KMS-11 (cell line): ENCODE data around the gene TPST1.

Source experiments
- H2AFZ ChIP-seq: fragments of 200-600 bp; sonication (generic); 2 replicates; pipeline ENCODE4 v1.6.1; 2016; ENCODE audit warnings: antibody characterized with exemption, mixed run types, low read depth
- H3K27ac ChIP-seq: fragments of 200-600 bp; sonication (generic); 2 replicates; pipeline ENCODE4 v1.6.1; 2016; ENCODE audit warnings: mild to moderate bottlenecking, mixed run types
- H3K27me3 ChIP-seq: fragments of 200-600 bp; sonication (generic); 2 replicates; pipeline ENCODE4 v1.6.1; 2017; ENCODE audit warnings: mild to moderate bottlenecking, low read depth, mixed run types, moderate library complexity; ENCODE audit not compliant: insufficient read depth
- H3K36me3 ChIP-seq: fragments of 200-600 bp; sonication (generic); 2 replicates; pipeline ENCODE4 v1.6.1; 2017; ENCODE audit warnings: mild to moderate bottlenecking, mixed run types; ENCODE audit not compliant: insufficient read depth
- H3K4me1 ChIP-seq: fragments of 200-600 bp; sonication (generic); 2 replicates; pipeline ENCODE4 v1.6.1; 2016; ENCODE audit warnings: mild to moderate bottlenecking, low read depth, mixed run types; ENCODE audit not compliant: poor library complexity, severe bottlenecking
- H3K4me2 ChIP-seq: fragments of 200-600 bp; sonication (generic); 2 replicates; pipeline ENCODE4 v1.7.0; 2016; ENCODE audit warnings: mild to moderate bottlenecking, mixed run types
- H3K4me3 ChIP-seq: fragments of 200-600 bp; sonication (generic); IDR thresholded peaks from 2 replicates; pipeline ENCODE4 v1.6.1; 2017; ENCODE audit warnings: low read depth, low read length, mixed read lengths; ENCODE audit not compliant: insufficient read depth
- H3K79me2 ChIP-seq: fragments of 200-600 bp; sonication (generic); 2 replicates; pipeline ENCODE4 v1.6.1; 2016; ENCODE audit warnings: low read depth, mixed run types; ENCODE audit not compliant: insufficient read depth
- H3K9ac ChIP-seq: fragments of 200-600 bp; sonication (generic); 2 replicates; pipeline ENCODE4 v1.6.1; 2016; ENCODE audit warnings: mild to moderate bottlenecking, mixed run types
- H4K20me1 ChIP-seq: fragments of 200-600 bp; sonication (generic); 2 replicates; pipeline ENCODE4 v1.6.1; 2016; ENCODE audit warnings: mild to moderate bottlenecking, mixed run types; ENCODE audit not compliant: insufficient read depth
- TF ChIP-seq, protein P1 (sequence below): fragments of 200-600 bp; sonication (generic); conservative IDR thresholded peaks from 2 replicates; pipeline ENCODE4 v1.6.1; 2017; ENCODE audit warnings: low read depth, mild to moderate bottlenecking, antibody characterized with exemption, low read length, moderate library complexity, mixed read lengths

The TPST1 gene

DNA sequence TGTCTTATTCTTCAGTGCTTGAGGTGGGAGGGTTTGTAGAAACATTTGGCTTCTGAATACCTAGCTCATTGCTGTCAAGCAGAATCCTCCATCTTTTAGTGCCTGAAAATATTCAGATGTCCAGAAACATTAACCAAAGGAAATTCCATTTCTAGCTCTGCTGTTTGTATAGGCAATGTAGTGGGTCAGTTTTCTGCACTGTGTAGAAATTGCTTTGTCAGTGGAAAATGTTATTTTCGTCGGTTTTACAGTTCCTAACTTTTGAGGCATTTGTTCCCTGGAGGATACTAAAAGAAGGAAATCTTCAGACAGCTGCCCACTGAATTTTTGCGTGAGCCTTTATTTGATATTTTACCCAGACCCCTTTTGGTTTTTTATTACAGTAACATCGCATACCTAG, 143.4 kb downstream of the TPST1 start:
- H3K4me1 ChIP-seq = peaks cover 57% of the 10 kb centered on the region
- H4K20me1 ChIP-seq = no peaks in the 10 kb centered on the region
- H3K79me2 ChIP-seq = peaks cover 32% of the 10 kb centered on the region; the same call in 1 of the 2 replicates
- H3K27me3 ChIP-seq = no peaks in the 10 kb centered on the region
- H3K9ac ChIP-seq = no peak overlapping the region
- H3K27ac ChIP-seq = no peak overlapping the region
- H3K4me3 ChIP-seq = no peak overlapping the region
- no peak overlapping the region for H3K4me2 ChIP-seq
- no peak overlapping the region for H2AFZ ChIP-seq
- H3K36me3 ChIP-seq = no peaks in the 10 kb centered on the region
- TF ChIP-seq, protein P1, sequence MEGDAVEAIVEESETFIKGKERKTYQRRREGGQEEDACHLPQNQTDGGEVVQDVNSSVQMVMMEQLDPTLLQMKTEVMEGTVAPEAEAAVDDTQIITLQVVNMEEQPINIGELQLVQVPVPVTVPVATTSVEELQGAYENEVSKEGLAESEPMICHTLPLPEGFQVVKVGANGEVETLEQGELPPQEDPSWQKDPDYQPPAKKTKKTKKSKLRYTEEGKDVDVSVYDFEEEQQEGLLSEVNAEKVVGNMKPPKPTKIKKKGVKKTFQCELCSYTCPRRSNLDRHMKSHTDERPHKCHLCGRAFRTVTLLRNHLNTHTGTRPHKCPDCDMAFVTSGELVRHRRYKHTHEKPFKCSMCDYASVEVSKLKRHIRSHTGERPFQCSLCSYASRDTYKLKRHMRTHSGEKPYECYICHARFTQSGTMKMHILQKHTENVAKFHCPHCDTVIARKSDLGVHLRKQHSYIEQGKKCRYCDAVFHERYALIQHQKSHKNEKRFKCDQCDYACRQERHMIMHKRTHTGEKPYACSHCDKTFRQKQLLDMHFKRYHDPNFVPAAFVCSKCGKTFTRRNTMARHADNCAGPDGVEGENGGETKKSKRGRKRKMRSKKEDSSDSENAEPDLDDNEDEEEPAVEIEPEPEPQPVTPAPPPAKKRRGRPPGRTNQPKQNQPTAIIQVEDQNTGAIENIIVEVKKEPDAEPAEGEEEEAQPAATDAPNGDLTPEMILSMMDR = no peak

GRCh38 chr7:66348959-66349358, 143.8 kb downstream of the TPST1 start:
- H2AFZ ChIP-seq = no peak overlapping the region
- no peaks in the 10 kb centered on the region for H3K27me3 ChIP-seq
- peaks cover 53% of the 10 kb centered on the region for H3K4me1 ChIP-seq
- H3K27ac ChIP-seq = no peak overlapping the region
- H3K4me3 ChIP-seq = no peak overlapping the region
- H3K36me3 ChIP-seq = no peaks in the 10 kb centered on the region
- TF ChIP-seq, protein P1 = no peak
- peaks cover 32% of the 10 kb centered on the region; the same call in 1 of the 2 replicates for H3K79me2 ChIP-seq
- no peak overlapping the region for H3K9ac ChIP-seq
- H4K20me1 ChIP-seq = no peaks in the 10 kb centered on the region
- H3K4me2 ChIP-seq = no peak overlapping the region

DNA sequence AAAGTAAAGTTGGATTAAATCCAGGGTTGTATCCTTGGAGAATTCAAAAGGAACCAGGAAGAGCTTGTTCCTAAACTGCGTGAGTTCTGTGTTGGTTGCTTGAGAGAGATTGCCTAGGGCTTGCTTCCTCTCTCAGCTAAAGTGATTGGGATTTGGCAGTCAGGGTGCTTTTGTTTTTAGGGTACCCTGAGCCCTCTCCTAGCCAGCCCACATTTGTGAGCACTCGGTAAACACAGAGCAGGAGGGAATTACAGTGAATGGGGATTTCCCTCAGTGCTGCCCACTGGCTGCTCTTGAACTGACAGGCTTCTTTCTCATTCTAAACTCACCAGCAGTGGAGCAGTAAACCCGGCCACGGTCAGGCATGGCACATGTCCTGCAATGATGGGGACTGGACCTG, 146.9 kb downstream of the TPST1 start:
- Histone ChIP-seq H4K20me1 (no peaks in the 10 kb centered on the region), H3K79me2 (peaks cover 24% of the 10 kb centered on the region; the same call in 1 of the 2 replicates), H3K27ac (no peak overlapping the region), H3K36me3 (no peaks in the 10 kb centered on the region), H3K4me3 (no peak overlapping the region), H3K4me1 (peaks cover 27% of the 10 kb centered on the region), H3K27me3 (no peaks in the 10 kb centered on the region), H3K9ac (no peak overlapping the region), H2AFZ (no peak overlapping the region), H3K4me2 (no peak overlapping the region)
- TF ChIP-seq, protein P1 = no peak

- Histone ChIP-seq H3K27me3 (no peaks in the 10 kb centered on the region), H3K4me1 (peaks cover 27% of the 10 kb centered on the region), H3K4me3 (no peak overlapping the region), H3K4me2 (no peak overlapping the region), H3K79me2 (peaks cover 12% of the 10 kb centered on the region; the same call in 1 of the 2 replicates), H3K9ac (no peak overlapping the region), H3K36me3 (no peaks in the 10 kb centered on the region), H2AFZ (no peak overlapping the region), H4K20me1 (no peaks in the 10 kb centered on the region), H3K27ac (no peak overlapping the region)
- TF ChIP-seq, protein P1 = no peak
Observed at GRCh38 chr7:66353547-66353946, 148.4 kb downstream of the TPST1 start.

GRCh38 chr7:66355756-66356155, 150.6 kb downstream of the TPST1 start:
- H3K36me3 ChIP-seq = no peaks in the 10 kb centered on the region
- peaks cover 24% of the 10 kb centered on the region for H3K4me1 ChIP-seq
- TF ChIP-seq, protein P1 = no peak
- no peak overlapping the region for H3K9ac ChIP-seq
- H3K4me2 ChIP-seq = no peak overlapping the region
- no peaks in the 10 kb centered on the region for H3K27me3 ChIP-seq
- no peak overlapping the region for H3K4me3 ChIP-seq
- H4K20me1 ChIP-seq = no peaks in the 10 kb centered on the region
- H2AFZ ChIP-seq = no peak overlapping the region
- no peak overlapping the region for H3K27ac ChIP-seq
- peaks cover 12% of the 10 kb centered on the region; the same call in 1 of the 2 replicates for H3K79me2 ChIP-seq
